ENCODE data around the gene TTLL12.

The TTLL12 gene

DNA sequence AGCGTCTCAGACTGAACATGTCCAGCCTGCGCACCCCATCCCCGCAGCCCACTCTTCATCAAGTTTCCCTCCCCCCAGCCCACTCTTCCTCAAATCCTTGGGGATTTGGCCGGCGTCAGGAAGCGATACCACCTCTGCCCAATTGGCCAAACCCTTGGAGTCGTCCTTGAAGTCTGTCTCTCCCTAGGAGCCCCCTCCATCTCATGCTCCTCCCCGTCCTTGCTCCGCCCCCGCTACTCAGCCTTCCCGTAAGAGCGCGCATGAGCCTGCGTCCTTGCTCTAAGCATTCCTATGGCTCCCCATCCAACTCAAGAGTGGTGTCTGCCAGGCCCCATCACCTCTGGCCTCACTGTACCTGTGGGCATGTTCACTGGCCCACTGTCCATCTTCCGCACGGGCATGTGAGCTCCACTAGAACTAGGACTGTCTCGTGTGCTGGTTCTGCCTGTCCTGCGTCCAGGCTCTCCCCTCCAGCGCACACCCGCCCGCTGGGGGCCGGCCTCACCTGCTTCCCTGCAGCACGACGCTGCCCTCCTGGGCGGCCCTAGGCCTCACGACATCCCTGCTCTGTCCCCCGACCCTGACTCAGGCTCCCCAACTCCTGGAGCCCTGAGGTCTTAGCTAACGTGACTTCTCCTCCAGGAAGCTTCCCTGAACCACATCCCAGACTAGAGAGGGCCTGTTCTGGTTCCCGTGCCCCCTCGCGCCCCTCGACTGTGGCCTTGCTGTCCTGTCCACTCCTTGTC, 30.5 kb upstream of the TTLL12 start:
- DNase-seq: no peak
- intact Hi-C loops (cut with DNase I): no loop called here

DNA sequence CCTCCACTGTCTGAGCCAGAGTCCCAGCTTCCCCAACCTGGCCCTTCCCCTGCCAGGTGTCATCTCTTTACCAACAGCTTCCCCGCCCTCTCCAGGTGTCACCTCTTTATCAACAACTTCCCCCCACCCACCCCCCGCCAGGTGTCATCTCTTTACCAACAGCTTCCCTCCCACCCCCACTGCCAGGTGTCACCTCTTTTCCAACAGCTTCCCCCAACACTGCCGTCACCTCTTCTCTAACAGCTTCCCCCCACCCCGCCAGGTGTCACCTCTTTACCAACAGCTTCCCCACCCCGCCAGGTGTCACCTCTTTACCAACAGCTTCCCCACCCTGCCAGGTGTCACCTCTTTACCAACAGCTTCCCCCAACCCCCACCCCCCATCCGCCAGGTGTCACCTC, 29.8 kb upstream of the TTLL12 start:
- intact Hi-C loops (cut with DNase I): no loop called here
- no peak for DNase-seq

DNA sequence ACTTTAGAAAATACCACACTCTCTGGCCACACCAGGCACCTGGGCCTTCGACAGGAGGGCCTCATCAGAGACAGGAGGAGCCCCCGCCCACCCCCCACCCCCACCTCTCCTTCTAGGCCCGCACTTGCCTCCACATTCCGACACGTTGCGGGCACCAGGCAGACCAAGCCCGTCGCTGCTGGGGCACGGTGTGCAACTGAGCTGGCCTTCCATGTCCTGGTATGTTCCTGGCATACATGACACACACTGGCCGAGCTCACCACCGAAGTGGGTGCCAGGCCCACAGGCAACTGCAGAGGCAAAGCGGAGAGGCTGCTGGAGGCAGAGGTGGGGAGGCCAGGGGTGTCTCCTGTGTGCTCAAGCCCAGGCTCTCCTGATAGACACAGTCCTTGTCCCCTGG, 27.0 kb upstream of the TTLL12 start:
- intact Hi-C loops (cut with DNase I): no loop called here
- peak in 1 of 10 donors; percentile 61 for DNase-seq

DNA sequence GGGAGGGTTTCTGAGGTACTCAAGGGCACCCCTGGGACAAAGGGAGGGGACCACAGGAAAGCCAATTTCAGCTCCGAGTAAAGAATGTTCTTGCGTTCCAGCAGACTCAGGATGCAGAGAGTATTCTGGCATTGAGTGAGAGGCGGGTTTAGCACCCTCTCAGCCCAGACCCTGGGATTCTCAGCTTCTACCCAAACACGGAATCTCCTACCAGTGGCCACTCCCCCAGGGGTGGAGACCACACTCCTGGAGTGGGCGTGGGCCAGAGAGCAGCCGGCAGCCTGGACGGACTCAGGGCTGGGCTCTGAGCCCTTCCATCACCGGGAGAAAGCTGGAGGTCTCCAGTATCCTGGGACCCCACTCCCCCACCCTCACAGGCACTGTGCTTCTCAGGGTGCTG, 26.1 kb upstream of the TTLL12 start:
- DNase-seq: peak in 2 of 10 donors; percentile 52 to 59
- intact Hi-C loops (cut with DNase I): no loop called here

GRCh38 chr22:43212434-43212952, 25.6 kb upstream of the TTLL12 start:
- peak in 3 of 10 donors; percentile 54 to 83 (median 75) for DNase-seq
- intact Hi-C loops (cut with DNase I): no loop called here

- DNase-seq: peak in 2 of 10 donors; percentile 12 to 58
- intact Hi-C loops (cut with DNase I): no loop called here
These were observed 25.1 kb upstream of the TTLL12 start for GRCh38 chr22:43211941-43212433.

DNA sequence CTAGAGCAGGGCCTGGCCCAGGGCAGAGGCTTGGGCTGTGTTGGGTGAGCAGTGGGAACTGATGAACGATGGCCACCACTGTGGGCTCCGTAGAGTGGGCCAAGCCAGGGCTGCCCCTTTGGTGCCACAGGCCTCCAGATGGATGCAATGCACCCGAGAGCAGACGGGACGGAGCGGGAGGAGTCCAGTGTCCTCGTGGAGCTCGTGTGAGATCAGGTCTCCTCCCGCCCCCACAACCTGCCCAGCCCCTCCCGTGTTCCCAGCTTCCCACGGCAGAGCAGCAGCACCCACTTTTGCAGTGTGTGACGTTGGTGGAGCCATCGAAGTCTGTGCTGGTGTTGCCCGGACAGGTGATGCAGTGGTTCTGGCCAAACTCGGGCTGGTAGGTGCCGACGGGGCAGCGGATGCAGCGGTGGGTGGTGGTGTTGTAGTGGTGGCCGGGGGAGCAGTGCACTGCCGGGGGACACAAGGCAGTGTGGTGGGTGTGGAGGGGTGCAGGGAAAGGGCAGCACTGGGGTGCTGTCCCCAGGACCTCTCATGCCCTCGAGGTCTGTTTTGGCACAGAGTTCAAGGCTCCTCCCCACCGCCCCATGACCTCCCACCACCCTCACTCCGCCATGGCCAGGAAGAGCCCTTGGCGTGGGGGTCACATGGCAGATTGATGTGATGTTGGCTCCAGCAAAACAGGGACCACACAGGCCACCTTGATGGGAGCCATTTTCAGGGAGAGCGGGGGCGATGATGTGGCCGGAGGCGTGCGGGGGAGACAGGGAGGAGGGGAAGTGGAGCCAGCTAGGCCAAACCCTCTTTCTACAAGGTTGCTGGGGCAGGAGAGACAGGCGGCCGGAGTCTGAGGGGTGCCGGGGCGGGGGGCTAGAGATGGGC, 23.9 kb upstream of the TTLL12 start:
- intact Hi-C loops (cut with DNase I): no loop called here
- peak in 3 of 10 donors; percentile 64 to 75 (median 75) for DNase-seq

DNA sequence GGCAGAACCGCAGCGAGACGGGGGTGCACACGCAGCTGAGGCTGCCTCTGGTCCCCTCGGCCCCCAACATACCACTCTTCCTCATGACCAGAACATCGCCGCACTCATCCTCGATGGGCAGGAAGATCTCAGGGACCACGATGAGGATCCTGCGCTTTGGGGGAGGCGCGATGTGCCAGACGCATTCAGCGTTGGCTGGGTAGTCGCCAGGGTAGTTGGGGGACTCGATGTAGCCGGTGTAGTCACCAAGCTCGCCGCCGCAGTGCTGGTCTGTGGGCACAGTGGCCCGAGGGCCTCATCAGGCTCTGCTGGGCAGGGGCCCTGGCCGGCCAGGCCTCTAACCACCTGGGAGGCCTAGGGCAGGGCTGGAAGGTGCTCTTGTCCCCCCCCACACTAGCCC, 23.0 kb upstream of the TTLL12 start:
- intact Hi-C loops (cut with DNase I): no loop called here
- peak in 3 of 10 donors; percentile 54 to 72 (median 61) for DNase-seq

GRCh38 chr22:43209523-43209890, 22.6 kb upstream of the TTLL12 start:
- DNase-seq: peak in 3 of 10 donors; percentile 33 to 70 (median 58)
- intact Hi-C loops (cut with DNase I): no loop called here

DNA sequence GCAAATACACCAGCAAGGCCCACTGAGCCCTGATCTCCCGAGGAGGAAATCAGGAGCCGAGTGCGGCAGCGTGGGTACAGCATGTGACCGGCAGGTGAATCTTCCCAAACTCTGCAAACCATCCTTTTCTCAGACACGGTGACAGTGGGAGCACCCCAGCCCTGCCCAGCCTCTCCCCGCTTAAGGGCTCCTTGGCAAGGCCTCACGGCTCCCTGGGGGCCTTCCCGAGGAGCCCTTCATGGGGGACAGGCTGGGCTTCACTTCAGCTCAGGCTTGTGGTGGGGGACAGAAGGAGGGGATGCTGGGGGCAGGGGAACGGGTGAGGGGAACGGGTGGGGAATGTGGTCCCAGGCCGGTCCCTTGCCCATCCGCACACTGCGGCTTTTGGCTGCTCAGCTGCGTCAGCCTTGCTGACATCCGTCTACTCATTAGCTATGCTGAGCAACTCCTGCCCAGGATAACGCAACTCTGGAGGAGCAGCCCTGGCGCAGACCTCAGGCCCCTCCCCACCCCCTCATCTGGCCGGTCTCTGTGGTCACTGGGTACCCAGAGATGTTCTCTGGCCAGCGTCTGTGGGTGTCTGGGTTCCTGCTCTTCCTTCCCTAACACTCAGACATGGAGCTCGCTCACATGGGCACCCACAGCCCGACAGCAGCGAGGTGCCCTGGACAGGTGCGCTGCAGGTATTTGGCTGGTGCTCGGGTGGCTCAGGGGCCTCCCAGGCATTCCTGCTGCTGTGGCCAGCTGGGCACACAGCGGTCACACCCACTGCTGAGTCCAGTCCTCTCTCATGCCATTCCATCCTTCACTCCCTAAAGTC, 22.0 kb upstream of the TTLL12 start:
- intact Hi-C loops (cut with DNase I): no loop called here
- DNase-seq: peak in 2 of 10 donors; percentile 69 to 75

DNA sequence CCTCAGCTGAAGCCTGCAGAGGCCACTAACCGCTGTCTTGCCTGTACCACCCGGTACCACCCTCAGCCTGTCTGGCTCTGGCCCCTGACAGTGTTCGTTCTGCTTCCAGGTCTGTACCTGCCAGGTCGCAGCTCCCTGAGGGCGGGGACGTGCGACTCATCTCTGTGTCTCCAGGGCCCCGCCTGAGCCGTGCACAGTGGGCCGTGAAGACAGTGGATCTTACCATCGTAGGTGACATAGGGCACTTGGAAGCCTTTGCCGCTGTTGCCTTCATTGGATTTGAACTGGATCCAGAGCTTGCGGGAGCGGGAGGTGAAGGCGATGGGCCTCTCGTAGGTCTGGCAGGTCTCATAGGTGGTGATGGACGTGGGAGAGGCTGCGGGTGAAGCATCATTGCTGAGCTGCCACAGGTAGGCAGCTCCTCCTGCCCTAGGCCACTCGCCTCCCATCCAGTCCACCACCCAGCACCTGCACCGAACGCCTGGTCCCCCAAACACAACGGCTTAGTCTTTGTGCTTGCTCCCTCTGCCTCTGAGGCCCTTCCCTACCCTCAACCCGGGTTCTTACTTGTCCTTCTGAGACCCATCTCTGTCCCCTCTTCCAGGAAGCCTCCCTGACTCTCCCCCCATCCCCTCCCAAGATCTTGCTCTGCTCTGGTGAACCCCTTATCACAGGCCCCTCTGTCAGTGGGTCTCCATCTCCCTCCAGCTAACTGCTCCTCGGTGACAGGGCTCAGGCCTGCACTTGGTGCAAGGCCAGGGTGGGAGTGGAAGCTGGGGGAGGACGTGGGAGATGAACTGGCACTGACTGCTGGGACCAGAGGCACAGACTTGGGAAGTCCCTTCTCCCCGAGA, 21.1 kb upstream of the TTLL12 start:
- intact Hi-C loops (cut with DNase I): no loop called here
- peak in 2 of 10 donors; percentile 72 to 76 for DNase-seq

- DNase-seq: peak in 1 of 10 donors; percentile 42
These were observed 20.5 kb upstream of the TTLL12 start for GRCh38 chr22:43207386-43207785.

DNA sequence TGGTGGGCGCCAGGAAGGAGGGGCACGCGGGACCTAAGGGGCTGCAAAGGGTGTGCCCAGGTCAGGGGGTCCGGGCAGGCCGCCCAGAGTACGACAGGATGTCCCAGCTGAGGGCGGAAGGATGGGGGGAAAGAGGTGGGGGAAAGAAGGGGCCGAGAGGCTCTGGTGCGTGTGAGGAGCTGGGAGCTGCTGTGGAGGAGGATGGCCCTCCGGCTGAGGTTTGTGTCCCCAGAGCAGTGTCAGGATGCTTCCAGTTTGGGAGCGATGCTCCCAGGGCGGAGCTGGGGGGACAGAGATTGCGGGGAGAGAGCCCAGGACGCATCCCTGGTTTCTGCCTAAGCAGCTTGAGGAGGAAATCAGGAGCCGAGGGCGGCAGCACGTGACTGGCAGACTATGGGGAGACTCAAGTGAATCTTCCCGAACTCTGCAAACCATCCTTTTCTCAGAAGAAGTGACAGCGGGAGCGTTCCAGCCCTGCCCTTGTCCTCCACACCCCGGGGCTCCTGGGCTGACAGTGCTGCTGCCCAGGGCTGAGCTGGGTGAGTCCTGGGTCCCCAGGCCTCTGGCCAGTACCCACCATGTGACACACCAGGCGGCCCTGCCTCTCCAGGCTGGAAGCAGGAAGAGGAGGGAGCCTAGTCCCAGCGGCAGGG, 19.7 kb upstream of the TTLL12 start:
- intact Hi-C loops (cut with DNase I): no loop called here
- DNase-seq: peak in 1 of 10 donors; percentile 73

More at GRCh38 chr22:43207386-43207785, 20.5 kb upstream of the TTLL12 start:
- intact Hi-C loops (cut with DNase I): no loop called here

DNA sequence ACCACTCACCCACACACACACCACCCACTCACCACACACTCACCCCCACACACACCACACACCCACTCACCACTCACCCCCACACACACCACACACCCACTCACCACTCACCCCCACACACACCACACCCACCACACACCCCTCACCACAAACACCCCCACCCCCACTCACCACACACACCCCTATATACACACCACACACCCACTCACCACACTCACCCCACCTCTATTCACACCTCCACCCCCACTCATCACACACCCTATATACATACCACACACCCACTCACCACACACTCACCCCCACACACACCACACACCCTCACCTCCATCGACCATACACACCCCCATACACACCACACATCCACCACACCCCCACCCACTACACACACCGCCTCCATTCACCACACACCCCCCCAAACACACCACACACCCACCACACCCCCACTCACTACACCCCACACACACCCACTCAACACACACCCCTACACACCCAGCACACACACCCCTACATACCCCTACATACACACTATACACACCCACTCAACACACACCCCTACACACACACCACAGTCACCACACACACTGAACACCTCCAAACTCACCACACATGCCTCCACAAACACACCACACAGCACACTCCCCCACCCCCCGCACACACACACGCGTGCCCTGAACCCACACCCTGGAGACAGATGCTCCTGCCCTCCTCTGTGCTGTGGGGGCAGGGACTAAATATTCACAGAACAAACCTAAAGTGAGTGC, 19.0 kb upstream of the TTLL12 start:
- intact Hi-C loops (cut with DNase I): no loop called here
- peak in 1 of 10 donors; percentile 46 for DNase-seq

GRCh38 chr22:43205261-43205691, 18.3 kb upstream of the TTLL12 start:
- intact Hi-C loops (cut with DNase I): no loop called here
- peak in 1 of 10 donors; percentile 56 for DNase-seq

GRCh38 chr22:43203471-43203981, 16.6 kb upstream of the TTLL12 start:
- intact Hi-C loops (cut with DNase I): no loop called here
- peak in 1 of 10 donors; percentile 78 for DNase-seq

DNA sequence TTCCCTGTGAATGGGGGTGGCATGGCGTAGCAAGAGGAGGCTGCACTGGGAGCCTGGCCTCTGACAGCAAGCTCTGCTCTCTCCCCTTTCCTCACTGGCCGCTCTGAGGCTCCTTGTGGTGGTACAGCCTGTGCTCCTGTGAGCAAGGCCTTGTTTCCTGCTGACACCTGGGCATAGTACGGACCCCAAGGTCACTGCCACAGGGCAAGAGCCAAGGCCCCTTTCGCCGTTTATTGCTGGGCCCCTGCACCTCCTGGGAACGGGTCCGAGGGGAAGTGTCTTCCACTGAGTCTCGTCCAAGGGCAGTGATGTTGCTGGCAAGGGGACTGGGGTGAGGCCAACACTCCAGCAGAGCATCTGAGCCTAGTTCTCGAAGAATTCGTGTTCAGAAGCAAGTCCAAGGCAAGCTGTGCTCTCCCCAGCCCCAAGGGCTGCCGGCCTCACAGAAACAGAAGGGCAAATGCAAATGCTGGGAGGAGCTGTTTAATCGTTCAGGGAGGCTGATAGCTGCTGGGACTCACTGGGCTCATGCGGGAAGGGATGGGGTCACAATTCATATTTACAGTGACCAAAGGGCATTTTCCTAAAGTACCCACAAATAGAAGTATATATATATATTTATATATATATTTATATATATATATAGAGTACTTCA, 15.9 kb upstream of the TTLL12 start:
- DNase-seq: peak in 1 of 10 donors; percentile 72
- intact Hi-C loops (cut with DNase I): no loop called here

Data from posterior cingulate gyrus (tissue), 11 donors.